Measurements from ENCODE around the gene RAB11FIP4.

- TF ChIP-seq, protein P1, sequence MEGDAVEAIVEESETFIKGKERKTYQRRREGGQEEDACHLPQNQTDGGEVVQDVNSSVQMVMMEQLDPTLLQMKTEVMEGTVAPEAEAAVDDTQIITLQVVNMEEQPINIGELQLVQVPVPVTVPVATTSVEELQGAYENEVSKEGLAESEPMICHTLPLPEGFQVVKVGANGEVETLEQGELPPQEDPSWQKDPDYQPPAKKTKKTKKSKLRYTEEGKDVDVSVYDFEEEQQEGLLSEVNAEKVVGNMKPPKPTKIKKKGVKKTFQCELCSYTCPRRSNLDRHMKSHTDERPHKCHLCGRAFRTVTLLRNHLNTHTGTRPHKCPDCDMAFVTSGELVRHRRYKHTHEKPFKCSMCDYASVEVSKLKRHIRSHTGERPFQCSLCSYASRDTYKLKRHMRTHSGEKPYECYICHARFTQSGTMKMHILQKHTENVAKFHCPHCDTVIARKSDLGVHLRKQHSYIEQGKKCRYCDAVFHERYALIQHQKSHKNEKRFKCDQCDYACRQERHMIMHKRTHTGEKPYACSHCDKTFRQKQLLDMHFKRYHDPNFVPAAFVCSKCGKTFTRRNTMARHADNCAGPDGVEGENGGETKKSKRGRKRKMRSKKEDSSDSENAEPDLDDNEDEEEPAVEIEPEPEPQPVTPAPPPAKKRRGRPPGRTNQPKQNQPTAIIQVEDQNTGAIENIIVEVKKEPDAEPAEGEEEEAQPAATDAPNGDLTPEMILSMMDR (IDR thresholded peaks at IDR 0.05; ENCODE audit: low read depth, low read length, poor library complexity, severe bottlenecking): no peak
- no peak for TF ChIP-seq EZH2phosphoT487 (IDR thresholded peaks at IDR 0.05; ENCODE audit: borderline replicate concordance, low read length)
Measured at GRCh38 chr17:31538080-31538762, 146.7 kb downstream of the RAB11FIP4 start.
